Spinal cord (tissue), 10 donors: ENCODE results near the gene CWC27. TPM values are rescaled to one million over a fixed set of nuclear protein-coding genes. Genes with fewer than 3 reads are reported as not detected.
"Not testable (repeated sequence)": the region's sequence is repeated elsewhere in the genome, so short reads cannot be mapped to it uniquely, and the experiment has no call there.

Experiments
- DNase-seq, 6 donors: peaks; one replicate each; pipeline versions ENCODE4 v3.0.0 to v3.0.0-alpha.2; 2013 to 2015; ENCODE audit warnings: low spot score in 6 of 6, low read depth in 4 of 6
- H3K27ac ChIP-seq: one replicate; pipeline ENCODE4 v1.5.1; 2013; ENCODE audit warnings: low read depth, low read length, control low read depth
- H3K27me3 ChIP-seq: one replicate; pipeline ENCODE4 v1.6.1; 2013; ENCODE audit warnings: low read length; ENCODE audit not compliant: control insufficient read depth, insufficient read depth
- H3K36me3 ChIP-seq: one replicate; pipeline ENCODE4 v1.6.1; 2013; ENCODE audit warnings: low read length; ENCODE audit not compliant: control insufficient read depth, insufficient read depth
- H3K4me1 ChIP-seq: one replicate; pipeline ENCODE4 v1.6.1; 2013; ENCODE audit warnings: low read length; ENCODE audit not compliant: control insufficient read depth, insufficient read depth
- H3K4me3 ChIP-seq: one replicate; pipeline ENCODE4 v1.5.1; 2013; ENCODE audit warnings: low read depth, low read length, control low read depth
- H3K9me3 ChIP-seq: one replicate; pipeline ENCODE4 v1.6.1; 2013; ENCODE audit warnings: low read length; ENCODE audit not compliant: control insufficient read depth, insufficient read depth
- whole genome bisulfite sequencing: methylation state at CpG from one replicate; pipeline ENCODE4 v1.1.5; 2013; ENCODE audit warnings: missing lambda C conversion rate; ENCODE audit not compliant: insufficient coverage; 5-methylcytosine and 5-hydroxymethylcytosine counted together
- polyA plus RNA-seq, 2 donors: library from polyadenylated mRNA; unstranded; fragments of 120-200 nt; gene quantifications; one replicate each; pipeline ENCODE4 v1.2.1, GENCODE V29; 2013; ENCODE audit not compliant: insufficient read length in 2 of 2
- total RNA-seq, 2 donors: library from RNA; depleted of rRNA in 1 of 2; stranded (reverse); fragments of 120-200 nt in 1 of 2; fragments of >200 nt in 1 of 2; gene quantifications; one replicate each; pipeline versions ENCODE4 v1.2.3 to v1.2.4, GENCODE V29; 2013 to 2014
- donor health status: healthy.

CWC27 gene
- total and polyA plus RNA-seq, 4 donors, result 18.5 to 30.3 (median 22.0) TPM

GRCh38 chr5:64923151-64923685 lies 154.5 kb downstream of the CWC27 start:
- DNase-seq, result no peak
- Histone ChIP-seq H3K9me3 (peaks cover 1% of the 10 kb centered on the region), H3K4me3 (no peak overlapping the region), H3K27ac (no peak overlapping the region), H3K4me1 (no peaks in the 10 kb centered on the region), H3K27me3 (no peaks in the 10 kb centered on the region), H3K36me3 (peaks cover 3% of the 10 kb centered on the region)
- WGBS, result 90% methylated on average over 3 of the region's 6 CpGs

GRCh38 chr5:64925123-64925522 lies 156.4 kb downstream of the CWC27 start:
- Histone ChIP-seq H3K36me3 (peaks cover 3% of the 10 kb centered on the region), H3K4me1 (no peaks in the 10 kb centered on the region), H3K4me3 (no peak overlapping the region), H3K27ac (no peak overlapping the region), H3K9me3 (no peaks in the 10 kb centered on the region), H3K27me3 (no peaks in the 10 kb centered on the region)
- DNase-seq, result no peak
- WGBS, result no CpG with 5 or more reads among the region's 1 CpG

- Histone ChIP-seq H3K4me1 (no peaks in the 10 kb centered on the region), H3K4me3 (no peak overlapping the region), H3K27me3 (no peaks in the 10 kb centered on the region), H3K36me3 (no peaks in the 10 kb centered on the region), H3K9me3 (no peaks in the 10 kb centered on the region), H3K27ac (no peak overlapping the region)
- WGBS, result no CpG with 5 or more reads among the region's 1 CpG
- DNase-seq, result no peak
Observed at GRCh38 chr5:64929833-64930232, 161.1 kb downstream of the CWC27 start.

GRCh38 chr5:64930672-64931318 lies 162.1 kb downstream of the CWC27 start:
- Histone ChIP-seq H3K36me3 (no peaks in the 10 kb centered on the region), H3K27ac (no peak overlapping the region), H3K4me3 (no peak overlapping the region), H3K4me1 (no peaks in the 10 kb centered on the region), H3K27me3 (no peaks in the 10 kb centered on the region), H3K9me3 (no peaks in the 10 kb centered on the region)
- 100% methylated on average over 2 of the region's 2 CpGs for WGBS
- DNase-seq, result no peak

- not testable (repeated sequence) for H3K27ac ChIP-seq, H3K36me3 ChIP-seq, DNase-seq, H3K9me3 ChIP-seq, H3K27me3 ChIP-seq, H3K4me3 ChIP-seq, H3K4me1 ChIP-seq
- 82% methylated on average over 3 of the region's 4 CpGs for WGBS
Observed at GRCh38 chr5:64939422-64939771, 170.7 kb downstream of the CWC27 start.

GRCh38 chr5:64939772-64940510 lies 171.2 kb downstream of the CWC27 start:
- Histone ChIP-seq H3K27ac (no peak overlapping the region), H3K4me3 (no peak overlapping the region), H3K27me3 (no peaks in the 10 kb centered on the region), H3K4me1 (no peaks in the 10 kb centered on the region), H3K36me3 (no peaks in the 10 kb centered on the region), H3K9me3 (no peaks in the 10 kb centered on the region)
- 63% methylated on average over 16 of the region's 17 CpGs for WGBS
- peak in 1 of 6 donors; percentile 2 for DNase-seq

GRCh38 chr5:64942460-64942859 lies 173.7 kb downstream of the CWC27 start:
- H3K9me3 ChIP-seq, result no peaks in the 10 kb centered on the region
- no peak overlapping the region for H3K4me3 ChIP-seq
- no peaks in the 10 kb centered on the region for H3K4me1 ChIP-seq
- DNase-seq, result peak in 1 of 6 donors; percentile 2
- H3K27me3 ChIP-seq, result no peaks in the 10 kb centered on the region
- H3K36me3 ChIP-seq, result no peaks in the 10 kb centered on the region
- H3K27ac ChIP-seq, result no peak overlapping the region
- no CpG with 5 or more reads among the region's 4 CpGs for WGBS

GRCh38 chr5:64944868-64945267 lies 176.1 kb downstream of the CWC27 start:
- H3K36me3 ChIP-seq, result no peaks in the 10 kb centered on the region
- H3K27ac ChIP-seq, result no peak overlapping the region
- DNase-seq, result no peak
- H3K4me3 ChIP-seq, result no peak overlapping the region
- H3K27me3 ChIP-seq, result no peaks in the 10 kb centered on the region
- no peaks in the 10 kb centered on the region for H3K9me3 ChIP-seq
- H3K4me1 ChIP-seq, result no peaks in the 10 kb centered on the region

- no peaks in the 10 kb centered on the region for H3K4me1 ChIP-seq
- H3K27ac ChIP-seq, result no peak overlapping the region
- WGBS, result 33% methylated on average over 1 of the region's 1 CpG
- no peaks in the 10 kb centered on the region for H3K36me3 ChIP-seq
- no peak overlapping the region for H3K4me3 ChIP-seq
- no peaks in the 10 kb centered on the region for H3K9me3 ChIP-seq
- no peaks in the 10 kb centered on the region for H3K27me3 ChIP-seq
- DNase-seq, result peak in 2 of 6 donors; percentile 37 to 70
Observed at GRCh38 chr5:64947031-64947430, 178.3 kb downstream of the CWC27 start.

- H3K27ac ChIP-seq, result no peak overlapping the region
- H3K27me3 ChIP-seq, result no peaks in the 10 kb centered on the region
- no peaks in the 10 kb centered on the region for H3K4me1 ChIP-seq
- no peak overlapping the region for H3K4me3 ChIP-seq
- no peaks in the 10 kb centered on the region for H3K36me3 ChIP-seq
- H3K9me3 ChIP-seq, result no peaks in the 10 kb centered on the region
- DNase-seq, result no peak
Observed at GRCh38 chr5:64947801-64948200, 179.1 kb downstream of the CWC27 start.
